GM21515 (cell line): ENCODE results near the gene KDM4C.
"Not testable (repeated sequence)": the region's sequence is repeated elsewhere in the genome, so short reads cannot be mapped to it uniquely, and the experiment has no call there.

Source experiments
- ATAC-seq: cut with Tn5 transposase; IDR thresholded peaks from one replicate; pipeline ENCODE4 v1.9.1; 2021; ENCODE audit not compliant: unreplicated experiment

The KDM4C gene

DNA sequence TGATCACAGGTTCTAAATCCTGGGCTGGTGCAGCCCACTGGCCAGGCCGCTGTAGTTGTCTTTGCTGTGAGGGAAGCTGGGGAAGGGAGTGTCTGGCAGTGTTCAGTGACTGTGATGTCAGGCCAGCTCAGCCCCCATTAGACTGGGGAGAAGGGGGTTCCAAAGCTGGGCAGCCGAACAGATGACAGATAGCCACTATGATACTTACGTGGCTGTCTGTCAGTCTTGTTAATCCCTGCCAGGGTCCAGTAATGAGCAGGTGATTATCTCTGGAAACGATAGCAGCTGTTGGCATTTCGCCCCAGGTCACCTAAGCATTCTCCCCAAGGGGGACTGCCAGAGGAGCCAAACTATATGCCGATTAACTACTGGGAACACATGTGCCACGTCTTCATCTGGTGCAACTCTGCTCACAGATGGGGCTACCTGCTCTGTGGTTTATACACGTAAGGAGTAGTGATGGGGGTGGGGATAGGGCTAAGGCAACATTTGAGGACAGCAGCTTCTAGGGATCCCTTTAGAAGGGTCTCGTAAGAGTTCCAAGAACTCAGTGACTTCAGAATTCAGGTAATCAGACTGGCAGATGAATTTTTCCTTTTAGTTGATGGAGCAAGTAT is 396.3 kb downstream of the KDM4C start:
- ATAC-seq, result no peak

DNA sequence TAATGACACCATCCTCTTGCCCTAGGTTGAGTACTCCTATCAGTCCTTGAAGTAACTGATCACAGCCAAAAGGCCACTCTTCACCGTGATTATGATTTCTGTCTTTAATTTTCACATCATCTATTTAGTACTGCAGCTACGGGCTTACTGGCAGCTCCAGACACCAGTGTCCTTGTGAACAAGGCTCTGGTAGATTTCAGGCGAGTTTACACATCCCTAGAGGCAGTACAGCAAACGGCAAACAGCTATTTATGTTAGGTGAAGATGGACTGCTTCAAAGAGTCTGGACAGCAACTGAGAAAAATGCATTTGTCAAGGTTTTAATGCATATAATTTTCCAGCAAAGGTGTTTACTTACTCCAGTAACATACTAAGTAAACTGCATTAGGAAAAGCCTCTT is 396.9 kb downstream of the KDM4C start:
- no peak for ATAC-seq

DNA sequence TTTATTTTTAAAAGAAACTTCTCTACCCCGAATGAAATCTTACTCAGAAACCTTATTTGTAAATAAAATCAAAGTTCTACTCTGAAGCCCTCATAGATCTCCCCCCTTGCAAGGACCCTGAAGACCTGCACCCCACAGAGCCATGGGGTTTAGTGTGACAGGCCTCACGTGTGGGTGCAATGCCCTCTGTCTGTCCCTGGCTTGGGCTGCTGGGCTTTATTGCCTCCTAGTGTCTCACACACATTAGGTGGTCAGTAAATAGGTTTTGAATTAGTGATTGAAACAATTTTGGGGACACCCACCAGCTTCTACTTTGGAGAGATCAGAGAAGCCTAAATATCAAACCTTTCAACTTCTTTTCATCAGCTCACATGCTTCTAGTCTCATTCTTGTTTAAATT is 403.7 kb downstream of the KDM4C start:
- no peak for ATAC-seq

DNA sequence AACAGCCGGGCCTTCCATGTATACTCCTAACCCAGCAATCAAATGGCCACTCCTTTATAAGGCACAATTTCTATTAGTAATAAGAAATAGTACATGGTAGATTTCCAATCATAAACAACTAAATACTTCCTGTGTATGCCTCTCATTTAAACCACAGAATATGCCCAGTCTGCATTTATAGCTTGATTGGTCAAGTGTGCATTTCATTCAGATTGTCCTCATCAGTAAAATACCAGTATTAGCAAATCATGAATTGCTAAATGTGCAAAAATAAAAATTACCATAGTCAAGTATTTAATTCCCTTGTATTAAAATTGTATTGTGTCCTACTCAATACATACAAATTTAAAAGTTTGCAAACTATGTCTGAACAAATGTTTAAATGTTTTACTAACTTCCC is 406.2 kb downstream of the KDM4C start:
- ATAC-seq, result no peak

DNA sequence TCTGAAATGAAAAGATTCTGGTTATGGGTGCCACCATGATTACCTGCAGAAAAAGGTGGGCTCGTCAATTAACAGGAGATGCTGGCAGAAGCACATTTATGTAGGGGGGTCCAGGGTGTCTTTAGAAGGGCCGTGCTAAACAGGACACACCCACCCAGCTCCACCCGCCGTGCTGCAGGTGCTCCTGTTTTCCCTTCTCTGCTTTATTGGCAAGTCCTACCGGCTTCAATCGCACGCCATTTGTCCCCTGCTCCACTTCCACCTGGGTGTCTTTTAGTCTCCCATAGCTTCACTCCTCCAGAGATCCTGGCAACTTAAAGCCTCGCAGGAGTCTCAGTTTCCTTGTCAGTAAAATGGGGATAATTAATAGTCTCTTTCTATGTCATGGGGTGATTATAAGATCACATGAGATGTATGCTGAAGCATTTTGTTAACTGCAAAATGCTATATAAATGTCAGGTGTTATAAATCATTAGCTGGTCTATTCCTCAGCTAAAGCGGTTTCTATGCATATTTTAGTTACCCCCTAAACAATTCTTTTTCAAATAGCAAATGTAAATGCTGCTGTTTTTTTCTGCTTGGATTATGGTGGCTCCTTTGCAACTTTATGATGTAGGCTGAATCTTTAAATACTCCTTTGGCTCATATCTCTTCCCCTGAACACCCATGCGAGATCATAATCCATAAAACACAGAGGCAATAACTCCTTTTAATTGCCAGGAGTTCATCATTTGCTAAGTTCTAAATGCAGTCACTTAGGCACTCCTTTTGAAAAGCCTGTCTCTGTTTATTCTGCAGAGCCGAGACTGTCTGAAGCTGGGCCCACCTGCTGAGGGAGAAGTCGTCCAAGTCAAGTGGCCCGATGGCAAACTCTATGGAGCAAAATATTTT is 406.9 kb downstream of the KDM4C start:
- ATAC-seq, result no peak

DNA sequence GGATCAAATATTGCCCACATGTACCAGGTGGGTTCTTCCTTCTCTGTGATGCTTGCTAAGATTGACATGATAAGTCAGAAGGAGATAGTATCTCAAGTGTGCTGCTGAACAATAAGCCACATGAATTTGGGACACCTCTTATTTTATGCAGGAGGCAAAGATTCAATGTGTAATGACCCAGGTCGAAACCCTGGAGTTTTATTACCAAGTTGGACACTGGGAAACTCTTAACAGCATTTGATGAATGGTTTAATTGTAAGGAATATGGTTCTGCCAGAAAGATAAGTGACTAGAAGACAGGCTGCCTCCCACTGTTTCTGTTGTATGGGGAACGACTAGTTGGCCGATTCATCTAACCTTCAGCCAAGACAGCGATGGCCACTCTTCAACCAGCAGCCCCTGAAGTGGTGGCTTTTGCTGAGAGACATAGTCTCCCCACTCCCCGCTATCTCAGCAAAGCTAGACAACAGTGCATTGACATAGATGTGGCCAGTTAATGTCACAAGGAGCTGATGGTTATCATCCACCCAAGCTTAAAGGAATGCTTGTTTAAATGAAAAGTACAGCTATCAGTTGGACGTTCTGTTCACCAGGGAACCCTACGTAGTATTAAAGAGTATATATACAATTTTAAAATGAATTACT is 407.7 kb downstream of the KDM4C start:
- no peak for ATAC-seq

DNA sequence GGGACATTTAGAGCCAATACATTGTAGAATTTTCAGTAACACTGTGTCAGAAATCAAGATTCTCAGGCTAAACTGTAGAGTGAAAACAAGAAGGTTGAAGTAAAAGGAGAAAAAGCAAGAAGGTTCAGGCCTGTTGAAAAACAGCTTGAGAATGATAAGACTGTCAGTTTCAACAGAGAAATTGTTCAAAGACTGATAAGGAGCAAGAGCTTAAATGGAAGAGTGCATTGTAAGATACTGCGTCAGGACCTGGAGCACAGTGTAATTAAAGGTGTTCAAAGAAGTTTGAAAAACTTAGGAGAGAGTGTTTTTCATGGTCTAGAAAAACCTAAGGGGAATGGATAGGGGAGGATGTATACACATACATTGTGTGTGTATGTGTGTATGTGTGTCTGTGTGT is 408.3 kb downstream of the KDM4C start:
- no peak for ATAC-seq

DNA sequence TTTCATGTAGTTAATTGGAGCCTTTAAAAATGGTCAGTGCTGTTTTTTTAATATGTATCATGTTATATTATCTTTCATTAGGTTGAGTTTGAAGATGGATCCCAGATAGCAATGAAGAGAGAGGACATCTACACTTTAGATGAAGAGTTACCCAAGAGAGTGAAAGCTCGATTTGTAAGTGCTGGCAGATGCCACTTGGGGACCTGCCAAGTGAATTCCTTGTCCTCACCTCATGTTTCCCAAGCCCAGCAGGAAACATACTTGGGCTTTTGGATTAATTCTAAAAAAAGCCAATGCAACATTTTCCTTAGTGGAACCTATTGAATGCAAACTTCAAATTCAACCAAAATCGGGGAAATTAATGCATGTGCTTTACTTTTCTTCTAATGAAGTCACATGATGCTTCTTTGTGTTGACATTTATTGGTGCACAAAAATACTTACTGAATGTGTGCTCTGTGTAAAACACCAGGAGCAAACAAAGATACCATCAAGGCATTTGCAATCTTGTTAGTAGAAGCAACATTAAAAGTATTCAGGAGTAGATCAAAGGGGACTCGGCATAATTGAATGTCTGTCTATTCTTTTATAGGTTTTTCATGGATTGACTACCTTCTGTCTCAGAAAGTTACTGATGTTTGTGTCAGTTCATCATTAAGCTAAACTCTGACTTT is 412.1 kb downstream of the KDM4C start:
- no peak for ATAC-seq

DNA sequence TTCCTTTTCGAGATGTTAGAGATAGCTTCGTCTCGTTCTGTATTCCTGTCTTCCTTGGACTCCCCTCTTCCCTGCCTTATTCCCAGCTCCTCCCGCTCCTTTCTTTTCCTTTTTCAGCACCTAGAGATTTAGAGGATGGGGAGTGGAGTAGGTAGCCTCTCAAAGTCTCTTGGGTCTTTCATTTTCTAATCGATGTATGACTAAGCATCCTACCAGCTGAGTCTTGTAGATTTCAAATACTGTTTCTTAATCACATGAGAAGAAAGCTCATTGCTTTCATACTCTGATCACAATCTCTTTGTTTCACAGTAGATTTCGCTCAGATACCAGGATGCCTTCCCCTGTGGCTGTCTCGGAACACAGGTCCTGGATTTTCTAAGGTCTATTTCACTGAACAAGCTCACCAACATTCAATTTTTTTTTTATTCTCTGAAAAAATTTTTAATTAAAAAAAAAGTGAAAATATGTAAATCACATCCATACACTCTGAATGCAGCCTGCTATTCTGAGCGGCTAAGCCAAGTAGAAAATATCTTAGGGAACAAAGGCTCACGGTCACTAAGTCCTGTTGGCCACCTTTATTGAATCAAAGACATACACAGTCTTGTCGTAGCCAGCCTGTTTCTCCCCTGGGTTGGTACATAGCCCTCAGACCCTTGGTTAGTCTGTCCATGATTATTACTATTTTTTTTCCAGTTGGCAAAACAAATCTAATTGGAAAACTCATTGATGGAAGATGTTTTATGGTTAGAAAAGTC is 413.8 kb downstream of the KDM4C start:
- no peak for ATAC-seq

DNA sequence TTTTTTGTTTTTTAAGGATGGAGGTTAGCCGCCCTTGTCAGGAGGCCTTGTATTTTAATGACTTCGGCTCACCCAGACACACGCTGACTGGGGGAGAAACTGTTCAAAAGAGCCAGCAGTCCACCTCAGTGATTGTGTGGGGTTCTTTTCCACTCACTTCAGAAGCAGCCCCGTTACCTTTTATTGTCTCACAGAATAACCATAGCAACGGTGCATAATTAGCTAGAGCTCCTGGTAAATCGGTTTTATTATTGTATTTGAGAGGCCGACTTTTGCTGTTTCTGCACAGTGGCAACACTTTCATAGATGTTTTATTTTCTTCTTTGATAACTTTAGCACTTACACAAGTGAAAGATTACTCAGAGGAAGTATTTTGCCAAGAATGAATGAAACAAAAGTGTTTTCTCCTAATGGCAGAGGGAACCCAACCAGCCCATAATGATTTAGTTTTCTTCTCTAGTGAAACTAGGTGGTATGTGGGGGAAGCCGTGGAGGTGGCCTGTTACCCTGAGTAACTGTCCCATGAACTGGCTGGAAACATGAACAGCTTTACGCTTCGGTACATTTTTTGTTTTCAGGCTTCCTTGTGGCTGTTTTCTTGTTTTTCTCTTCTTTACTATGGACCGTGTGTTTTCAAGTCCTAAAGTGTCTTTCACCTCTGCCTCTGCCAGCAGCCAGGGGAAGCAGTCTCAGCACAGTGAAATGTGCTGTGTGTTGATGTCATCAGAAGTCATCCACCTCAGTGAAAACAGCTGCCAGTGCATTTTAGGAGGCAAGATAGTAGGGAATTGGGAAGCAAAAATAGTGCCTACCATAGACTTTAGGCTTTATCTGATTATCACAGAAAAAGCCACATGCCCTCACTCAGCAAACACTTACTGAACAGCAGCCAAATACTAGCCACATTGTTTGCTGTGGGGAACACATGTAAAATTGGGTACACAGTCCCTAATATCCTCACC is 414.7 kb downstream of the KDM4C start:
- no peak for ATAC-seq

DNA sequence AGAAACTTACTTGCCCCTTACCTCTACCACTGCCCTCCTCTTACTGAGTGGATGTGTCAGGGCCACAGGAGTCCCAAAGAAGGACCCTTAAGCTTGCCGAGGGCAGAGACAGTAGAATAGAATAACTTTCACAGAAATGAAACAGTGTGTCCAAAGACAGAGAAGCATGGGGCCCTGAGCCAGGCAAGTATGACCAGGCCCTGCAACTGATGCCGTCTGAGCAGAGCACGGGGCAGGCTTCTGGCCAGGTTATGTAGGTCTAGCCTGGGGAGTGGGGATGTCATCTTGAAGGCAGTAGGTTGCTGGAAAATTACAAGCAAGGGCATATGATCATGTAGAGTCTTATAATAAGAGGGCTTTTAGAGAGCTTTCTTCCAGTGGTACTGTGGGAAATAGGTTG is 415.4 kb downstream of the KDM4C start:
- no peak for ATAC-seq

DNA sequence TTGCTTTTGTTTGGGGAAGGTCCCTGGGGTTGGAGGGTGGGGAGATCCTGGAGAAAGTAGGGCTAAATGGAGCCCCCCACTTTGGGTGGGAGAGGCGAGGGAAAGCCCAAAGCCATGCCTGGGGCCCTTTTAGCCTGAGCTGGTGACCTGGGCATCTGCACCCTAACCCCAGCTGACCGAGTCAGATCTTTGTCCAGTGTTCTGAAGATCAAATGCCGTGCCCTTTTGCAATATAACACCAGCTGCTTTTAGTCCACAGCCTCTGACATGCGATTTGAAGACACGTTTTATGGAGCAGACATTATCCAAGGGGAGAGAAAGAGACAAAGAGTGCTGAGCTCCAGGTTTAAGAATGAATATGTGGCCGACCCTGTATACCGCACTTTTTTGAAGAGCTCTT is 416.5 kb downstream of the KDM4C start:
- no peak for ATAC-seq

DNA sequence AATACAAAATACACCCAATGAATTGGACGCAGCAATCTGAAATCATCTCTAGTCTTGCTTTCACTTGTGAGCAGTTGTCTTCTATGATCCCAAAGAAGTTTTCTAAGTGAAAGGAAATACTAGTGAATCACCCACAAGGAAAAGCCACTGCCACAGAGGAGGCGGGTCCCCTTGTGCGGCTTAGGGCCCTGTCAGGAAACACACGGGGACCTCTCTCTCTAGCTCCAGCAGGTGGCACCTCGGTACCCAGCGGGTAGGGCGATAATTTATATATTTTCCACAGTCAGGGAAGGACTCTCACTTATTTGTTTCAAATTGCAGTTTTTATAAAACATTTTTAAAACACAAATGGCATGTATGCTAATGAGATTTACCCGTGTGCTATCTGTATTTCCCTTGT is 417.1 kb downstream of the KDM4C start:
- ATAC-seq, result no peak

DNA sequence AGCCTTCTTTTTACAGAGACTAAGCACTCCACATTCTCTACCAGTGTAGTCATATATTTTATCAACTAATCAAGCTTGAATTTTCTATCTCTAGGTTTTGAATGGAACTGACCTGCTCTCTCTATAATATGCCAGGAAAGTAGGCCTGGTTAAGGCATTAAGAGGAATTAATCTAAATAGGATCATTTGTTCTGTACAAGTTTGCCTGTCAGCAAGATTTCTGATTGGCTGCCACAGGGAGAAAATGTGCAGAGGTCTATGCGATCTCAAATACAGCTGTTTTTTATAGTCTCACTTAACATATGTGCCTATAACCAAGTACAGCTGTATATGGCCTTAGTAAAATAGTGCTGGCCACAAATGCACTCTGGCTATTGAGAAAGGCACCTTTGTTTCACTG is 418.8 kb downstream of the KDM4C start:
- ATAC-seq, result no peak

DNA sequence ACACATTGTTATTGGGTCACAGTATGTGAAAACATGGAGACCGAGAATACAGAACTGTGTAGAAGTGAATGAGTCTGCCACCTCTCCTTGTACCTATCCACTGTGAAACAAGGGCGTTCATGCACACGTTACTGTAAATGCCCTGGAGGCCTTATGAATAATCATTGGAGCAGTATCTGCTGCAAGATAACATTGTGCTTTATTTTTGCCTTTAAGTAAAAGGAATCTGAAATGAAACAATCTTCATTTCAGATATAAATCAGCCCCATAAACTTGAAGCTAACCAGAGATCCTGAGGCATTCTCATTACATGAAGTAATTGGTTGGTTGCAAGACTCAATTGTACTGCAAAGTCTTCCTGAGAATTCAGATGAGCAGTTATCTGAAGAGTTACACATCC is 419.6 kb downstream of the KDM4C start:
- no peak for ATAC-seq

DNA sequence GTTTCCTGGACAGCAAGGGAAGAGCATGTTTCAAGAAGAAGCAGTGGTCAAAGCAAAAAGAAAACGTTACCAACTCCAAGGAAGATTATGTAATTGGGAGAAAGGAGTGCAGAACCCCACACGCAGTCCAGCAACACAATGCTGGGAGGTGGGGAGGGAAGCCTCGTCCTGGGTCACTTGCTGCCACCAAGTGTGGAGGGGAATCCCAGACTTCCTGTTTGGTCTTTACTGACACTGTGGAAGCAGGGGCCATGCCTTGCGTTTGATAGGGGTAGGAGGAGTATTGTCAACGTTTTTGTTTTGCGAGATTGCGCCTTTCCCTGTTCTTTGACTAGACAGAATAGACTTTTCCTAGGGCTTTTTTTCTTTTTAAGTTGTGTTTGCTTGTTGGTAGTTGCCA is 421.0 kb downstream of the KDM4C start:
- no peak for ATAC-seq

DNA sequence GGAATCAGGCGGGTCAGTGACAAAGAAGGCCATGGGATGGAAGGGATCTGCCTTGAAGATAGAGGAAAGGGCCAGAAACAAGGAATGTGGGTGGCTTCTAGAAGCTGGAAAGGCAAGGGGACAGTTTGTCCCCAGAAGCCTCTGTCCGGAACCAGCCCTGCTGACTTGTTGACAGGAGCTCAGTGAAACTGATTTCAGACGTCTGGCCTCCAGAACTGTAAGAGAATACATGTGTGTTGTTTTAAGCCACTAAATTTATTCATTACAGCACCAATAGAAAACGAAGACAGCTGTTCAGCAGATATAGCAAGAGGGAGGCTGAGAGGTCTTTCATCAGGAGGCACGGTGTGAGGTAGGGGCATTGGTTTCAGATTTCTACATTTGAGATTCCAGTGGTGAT is 422.5 kb downstream of the KDM4C start:
- ATAC-seq, result no peak

DNA sequence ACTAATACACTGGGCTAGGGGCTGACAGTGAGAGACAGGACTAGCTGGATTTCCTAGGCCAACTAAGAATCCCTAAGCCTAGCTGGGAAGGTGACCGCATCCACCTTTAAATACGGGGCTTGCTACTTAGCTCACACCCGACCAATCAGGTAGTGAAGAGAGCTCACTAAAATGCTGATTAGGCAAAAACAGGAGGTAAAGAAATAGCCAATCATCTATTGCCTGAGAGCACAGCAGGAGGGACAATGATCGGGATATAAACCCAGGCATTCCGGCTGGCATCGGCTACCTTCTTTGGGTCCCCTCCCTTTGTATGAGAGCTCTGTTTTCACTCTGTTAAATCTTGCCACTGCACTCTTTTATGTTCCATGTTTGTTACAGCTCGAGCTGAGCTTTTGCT is 425.4 kb downstream of the KDM4C start:
- ATAC-seq, result not testable (repeated sequence)

DNA sequence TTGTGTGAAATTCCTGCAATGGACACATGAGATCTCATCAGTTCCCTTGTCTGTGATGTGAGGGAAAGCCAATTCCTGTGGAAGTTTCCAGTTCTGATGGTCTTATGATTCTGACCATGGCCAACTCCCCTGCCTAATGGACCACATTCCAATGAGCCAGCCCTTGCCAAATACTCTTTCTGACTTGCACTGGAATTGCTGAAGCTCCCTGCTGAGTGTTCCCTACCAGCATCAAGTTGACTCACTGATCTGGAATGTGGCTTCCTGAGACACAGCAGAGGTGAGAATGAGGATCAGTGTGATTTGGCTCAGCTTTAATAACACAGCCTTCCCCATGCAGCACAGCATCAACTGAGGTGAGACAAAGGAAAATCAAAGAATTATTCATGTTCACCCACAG is 427.8 kb downstream of the KDM4C start:
- ATAC-seq, result no peak

DNA sequence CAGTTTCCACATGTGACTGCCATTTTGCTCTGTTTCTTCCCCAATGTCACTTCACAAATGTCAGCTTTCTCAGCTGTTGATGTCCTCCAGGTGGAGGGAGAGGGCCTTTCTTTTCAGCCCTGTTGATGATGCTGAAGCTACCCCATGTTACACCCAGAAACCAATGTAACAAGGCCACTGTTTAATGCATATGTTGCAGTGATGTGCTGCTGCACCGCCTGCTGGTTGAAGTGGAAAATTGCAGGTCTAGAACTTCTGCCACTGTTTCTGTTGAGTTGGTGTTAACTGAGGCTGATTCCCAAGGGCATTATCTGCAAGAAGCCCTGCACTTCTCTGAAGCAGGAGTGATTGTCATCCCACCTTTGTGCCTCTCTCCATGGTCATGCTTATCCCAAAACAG is 428.4 kb downstream of the KDM4C start:
- no peak for ATAC-seq
